HepG2 (cell line): ENCODE data around the gene RREB1. TPM values are rescaled to one million over a fixed set of nuclear protein-coding genes. Genes with fewer than 3 reads are reported as not detected.
A peak's percentile ranks its signal among the peaks of the same experiment; 100 is the strongest.

ENCODE experiments used
- FOXC1 ChIP-seq: sonication (generic); formaldehyde crosslinking; IDR thresholded peaks from 2 replicates; pipeline ENCODE4 v1.8.0; 2022; ENCODE audit warnings: mild to moderate bottlenecking, missing genetic modification reagents, borderline replicate concordance
- FOXP1 ChIP-seq, 2 experiments: fragments of 450-650 bp in 1 of 2; IDR thresholded peaks; 2 replicates each; pipeline ENCODE4 v1.6.1; 2017 to 2018; ENCODE audit warnings: antibody characterized with exemption in 1 of 2
- KMT2A ChIP-seq: sonication (generic); formaldehyde crosslinking; IDR thresholded peaks from 2 replicates; pipeline ENCODE4 v1.4.0; 2020; ENCODE audit warnings: missing genetic modification reagents
- MATR3 ChIP-seq: sonication (generic); formaldehyde crosslinking; IDR thresholded peaks from 2 replicates; pipeline ENCODE4 v1.4.0; 2020; ENCODE audit warnings: missing genetic modification reagents
- MTA3 ChIP-seq: sonication (generic); formaldehyde crosslinking; IDR thresholded peaks from 2 replicates; pipeline ENCODE4 v1.4.0; 2020; ENCODE audit warnings: missing genetic modification reagents
- YEATS4 ChIP-seq: sonication (generic); formaldehyde crosslinking; IDR thresholded peaks from 2 replicates; pipeline ENCODE4 v1.4.0; 2020; ENCODE audit warnings: missing genetic modification reagents, borderline replicate concordance
- ZBTB3 ChIP-seq: sonication (generic); formaldehyde crosslinking; IDR thresholded peaks from 2 replicates; pipeline ENCODE4 v1.4.0; 2020; ENCODE audit warnings: low read depth, mild to moderate bottlenecking, moderate library complexity, missing genetic modification reagents, borderline replicate concordance
- ZBTB38 ChIP-seq: sonication (generic); formaldehyde crosslinking; IDR thresholded peaks from 2 replicates; pipeline ENCODE4 v1.5.1; 2020; ENCODE audit warnings: mild to moderate bottlenecking, missing genetic modification reagents
- ZFY ChIP-seq: sonication (generic); formaldehyde crosslinking; IDR thresholded peaks from 2 replicates; pipeline ENCODE4 v1.4.0; 2020; ENCODE audit warnings: missing genetic modification reagents
- ZNF17 ChIP-seq: sonication (generic); formaldehyde crosslinking; IDR thresholded peaks from 2 replicates; pipeline ENCODE4 v1.5.0; 2020; ENCODE audit warnings: mild to moderate bottlenecking, missing genetic modification reagents
- ZNF639 ChIP-seq: conservative IDR thresholded peaks from 2 replicates; pipeline ENCODE4 v1.6.1; 2018; ENCODE audit warnings: missing genetic modification reagents
- ZNF784 ChIP-seq: sonication (generic); formaldehyde crosslinking; IDR thresholded peaks from 2 replicates; pipeline ENCODE4 v1.5.1; 2020; ENCODE audit warnings: missing genetic modification reagents, mild to moderate bottlenecking, borderline replicate concordance
- polyA plus RNA-seq, 8 experiments: library from polyadenylated mRNA; depleted of rRNA in 3 of 8; stranded (reverse) in 7 of 8; unstranded in 1 of 8; fragments of >200 nt; fragmentation: Illumina TruSeq in 4 of 8; extraction: Trizol in 4 of 8; gene quantifications; 2 replicates each; pipeline versions ENCODE4 v1.2.1 to v1.2.3, GENCODE V29; 2011 to 2016; ENCODE audit warnings: low read depth in 4 of 8, missing spikeins in 1 of 8, mixed read lengths in 1 of 8; ENCODE audit not compliant: insufficient read depth in 1 of 8
- total RNA-seq, 5 experiments: library from RNA; depleted of rRNA; stranded (reverse); fragments of >200 nt; fragmentation: Illumina TruSeq; extraction: Trizol; gene quantifications; 2 replicates each; pipeline ENCODE4 v1.2.3, GENCODE V29; 2016; ENCODE audit warnings: low read depth in 1 of 5
- TF ChIP-seq, protein P1 (sequence below), 2 experiments: sonication (generic) in 1 of 2; formaldehyde crosslinking in 1 of 2; IDR thresholded peaks; 2 replicates each; pipeline versions ENCODE4 v1.4.0 to v1.6.1; 2016 to 2020; ENCODE audit warnings: borderline replicate concordance in 1 of 2, low read depth in 1 of 2, mild to moderate bottlenecking in 1 of 2, missing genetic modification reagents in 1 of 2
- TF ChIP-seq, protein P2 (sequence below): sonication (generic); formaldehyde crosslinking; conservative IDR thresholded peaks from 2 replicates; pipeline ENCODE4 v1.4.0; 2020; ENCODE audit warnings: missing genetic modification reagents
- TF ChIP-seq, protein P3 (sequence below): IDR thresholded peaks from 2 replicates; pipeline ENCODE4 v1.6.1; 2016; ENCODE audit warnings: missing genetic modification reagents, missing compliant biosample characterization
- TF ChIP-seq, protein P4 (sequence below): sonication (generic); formaldehyde crosslinking; IDR thresholded peaks from 2 replicates; pipeline ENCODE4 v1.4.0; 2020; ENCODE audit warnings: missing genetic modification reagents

RREB1 gene
- total and polyA plus RNA-seq, 2 of the 13 experiments (the other 11 are each of a cell fraction or from before 2014, with no cell fraction given), result 6.1 to 23.2 TPM

DNA sequence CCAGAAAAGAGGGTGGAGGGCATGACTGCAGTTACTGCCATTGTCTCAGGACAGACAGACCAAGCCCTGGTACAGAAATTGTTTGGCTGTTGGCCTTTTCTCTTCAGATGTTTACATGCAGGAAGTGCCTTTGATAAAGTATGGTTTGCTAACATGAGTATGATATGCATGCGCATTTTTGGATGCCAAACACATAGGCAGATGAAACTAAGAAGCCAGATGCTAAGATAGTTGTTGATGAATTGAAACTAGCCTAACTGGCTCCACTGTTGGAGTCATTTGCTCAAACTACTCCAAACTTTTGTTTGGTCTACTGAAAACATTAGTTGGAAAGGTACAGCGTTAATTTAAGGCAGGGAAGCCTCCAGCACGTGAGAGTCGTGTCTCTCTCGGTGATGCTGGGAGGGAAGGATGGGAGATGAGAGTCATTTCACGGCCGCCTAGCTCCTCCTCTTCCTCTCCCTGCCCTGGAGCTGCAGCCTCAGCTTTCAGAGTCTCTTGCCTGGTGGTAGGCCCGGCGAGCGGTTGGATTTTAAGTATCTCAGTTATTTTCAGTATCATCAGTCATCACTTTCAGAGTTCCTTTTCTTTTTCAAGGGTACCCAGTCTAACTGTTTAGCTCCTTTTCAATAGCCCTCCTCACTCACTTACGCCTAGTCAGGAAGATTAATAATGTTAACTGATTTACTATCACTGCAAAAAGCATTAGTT, 29.7 kb downstream of the RREB1 start (continued):
- TF ChIP-seq, protein P1, sequence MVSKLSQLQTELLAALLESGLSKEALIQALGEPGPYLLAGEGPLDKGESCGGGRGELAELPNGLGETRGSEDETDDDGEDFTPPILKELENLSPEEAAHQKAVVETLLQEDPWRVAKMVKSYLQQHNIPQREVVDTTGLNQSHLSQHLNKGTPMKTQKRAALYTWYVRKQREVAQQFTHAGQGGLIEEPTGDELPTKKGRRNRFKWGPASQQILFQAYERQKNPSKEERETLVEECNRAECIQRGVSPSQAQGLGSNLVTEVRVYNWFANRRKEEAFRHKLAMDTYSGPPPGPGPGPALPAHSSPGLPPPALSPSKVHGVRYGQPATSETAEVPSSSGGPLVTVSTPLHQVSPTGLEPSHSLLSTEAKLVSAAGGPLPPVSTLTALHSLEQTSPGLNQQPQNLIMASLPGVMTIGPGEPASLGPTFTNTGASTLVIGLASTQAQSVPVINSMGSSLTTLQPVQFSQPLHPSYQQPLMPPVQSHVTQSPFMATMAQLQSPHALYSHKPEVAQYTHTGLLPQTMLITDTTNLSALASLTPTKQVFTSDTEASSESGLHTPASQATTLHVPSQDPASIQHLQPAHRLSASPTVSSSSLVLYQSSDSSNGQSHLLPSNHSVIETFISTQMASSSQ (IDR thresholded peaks at IDR 0.05; ENCODE audit: low read depth), result no peak
- TF ChIP-seq, protein P1 (CRISPR knock-in tag; IDR thresholded peaks at IDR 0.05; ENCODE audit: borderline replicate concordance), result no peak
- TF ChIP-seq ZNF784 (CRISPR knock-in tag) (no peak), ZNF639 (CRISPR knock-in tag) (no peak), FOXP1 (IDR thresholded peaks at IDR 0.05) (no peak), FOXP1 (CRISPR knock-in tag; IDR thresholded peaks at IDR 0.05) (no peak), MTA3 (no peak), KMT2A (CRISPR knock-in tag) (peak; percentile 22; the same call in 1 of the 2 replicates), ZNF17 (CRISPR knock-in tag) (no peak), ZFY (CRISPR knock-in tag) (peak; percentile 27; the same call in 1 of the 2 replicates), YEATS4 (no peak), FOXC1 (CRISPR knock-in tag) (0 out of 2 replicates have a peak, but pooled peaks have one; percentile 8), ZBTB3 (CRISPR knock-in tag) (no peak), MATR3 (CRISPR knock-in tag) (no peak), ZBTB38 (CRISPR knock-in tag) (peak; percentile 55; the same call in 1 of the 2 replicates)
- TF ChIP-seq, protein P2, sequence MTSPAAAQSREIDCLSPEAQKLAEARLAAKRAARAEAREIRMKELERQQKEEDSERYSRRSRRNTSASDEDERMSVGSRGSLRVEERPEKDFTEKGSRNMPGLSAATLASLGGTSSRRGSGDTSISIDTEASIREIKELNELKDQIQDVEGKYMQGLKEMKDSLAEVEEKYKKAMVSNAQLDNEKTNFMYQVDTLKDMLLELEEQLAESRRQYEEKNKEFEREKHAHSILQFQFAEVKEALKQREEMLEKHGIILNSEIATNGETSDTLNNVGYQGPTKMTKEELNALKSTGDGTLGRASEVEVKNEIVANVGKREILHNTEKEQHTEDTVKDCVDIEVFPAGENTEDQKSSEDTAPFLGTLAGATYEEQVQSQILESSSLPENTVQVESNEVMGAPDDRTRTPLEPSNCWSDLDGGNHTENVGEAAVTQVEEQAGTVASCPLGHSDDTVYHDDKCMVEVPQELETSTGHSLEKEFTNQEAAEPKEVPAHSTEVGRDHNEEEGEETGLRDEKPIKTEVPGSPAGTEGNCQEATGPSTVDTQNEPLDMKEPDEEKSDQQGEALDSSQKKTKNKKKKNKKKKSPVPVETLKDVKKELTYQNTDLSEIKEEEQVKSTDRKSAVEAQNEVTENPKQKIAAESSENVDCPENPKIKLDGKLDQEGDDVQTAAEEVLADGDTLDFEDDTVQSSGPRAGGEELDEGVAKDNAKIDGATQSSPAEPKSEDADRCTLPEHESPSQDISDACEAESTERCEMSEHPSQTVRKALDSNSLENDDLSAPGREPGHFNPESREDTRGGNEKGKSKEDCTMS (CRISPR knock-in tag), result no peak
- TF ChIP-seq, protein P3, sequence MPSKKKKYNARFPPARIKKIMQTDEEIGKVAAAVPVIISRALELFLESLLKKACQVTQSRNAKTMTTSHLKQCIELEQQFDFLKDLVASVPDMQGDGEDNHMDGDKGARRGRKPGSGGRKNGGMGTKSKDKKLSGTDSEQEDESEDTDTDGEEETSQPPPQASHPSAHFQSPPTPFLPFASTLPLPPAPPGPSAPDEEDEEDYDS (CRISPR knock-in tag), result no peak
- TF ChIP-seq, protein P4, sequence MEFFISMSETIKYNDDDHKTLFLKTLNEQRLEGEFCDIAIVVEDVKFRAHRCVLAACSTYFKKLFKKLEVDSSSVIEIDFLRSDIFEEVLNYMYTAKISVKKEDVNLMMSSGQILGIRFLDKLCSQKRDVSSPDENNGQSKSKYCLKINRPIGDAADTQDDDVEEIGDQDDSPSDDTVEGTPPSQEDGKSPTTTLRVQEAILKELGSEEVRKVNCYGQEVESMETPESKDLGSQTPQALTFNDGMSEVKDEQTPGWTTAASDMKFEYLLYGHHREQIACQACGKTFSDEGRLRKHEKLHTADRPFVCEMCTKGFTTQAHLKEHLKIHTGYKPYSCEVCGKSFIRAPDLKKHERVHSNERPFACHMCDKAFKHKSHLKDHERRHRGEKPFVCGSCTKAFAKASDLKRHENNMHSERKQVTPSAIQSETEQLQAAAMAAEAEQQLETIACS (CRISPR knock-in tag), result no peak
